SU-DHL-6 (cell line): Measurements from ENCODE around the gene INPP5E.

ENCODE experiments used
- H2AFZ ChIP-seq: fragments of 200-600 bp; sonication (generic); 2 replicates; pipeline ENCODE4 v1.6.1; 2014; ENCODE audit warnings: low read depth, mild to moderate bottlenecking, moderate library complexity, mixed read lengths, antibody characterized with exemption, low read length; ENCODE audit not compliant: severe bottlenecking
- H3F3A ChIP-seq: fragments of 200-600 bp; shearing (Covaris generic); 2 replicates; pipeline ENCODE4 v1.6.0; 2016; ENCODE audit warnings: antibody characterized with exemption, mild to moderate bottlenecking; ENCODE audit not compliant: insufficient read depth
- H3K27ac ChIP-seq: fragments of 200-600 bp; sonication (generic); 2 replicates; pipeline ENCODE4 v1.5.1; 2016; ENCODE audit warnings: low read depth, mild to moderate bottlenecking, low read length, moderate library complexity, mixed read lengths
- H3K27me3 ChIP-seq: fragments of 200-600 bp; sonication (generic), shearing (Covaris generic); 2 replicates; pipeline ENCODE4 v1.6.0; 2014; ENCODE audit warnings: mild to moderate bottlenecking, low read length
- H3K36me3 ChIP-seq: fragments of 200-600 bp; sonication (generic); 2 replicates; pipeline ENCODE4 v1.6.1; 2014; ENCODE audit warnings: mild to moderate bottlenecking, low read length, mixed read lengths
- H3K4me2 ChIP-seq: fragments of 300-600, 200-600 bp; shearing (Covaris generic), sonication (generic); 2 replicates; pipeline ENCODE4 v1.6.0; 2014; ENCODE audit warnings: low read length, low read depth, mild to moderate bottlenecking; ENCODE audit not compliant: poor library complexity, severe bottlenecking
- H3K4me3 ChIP-seq: fragments of 200-600 bp; sonication (generic); 2 replicates; pipeline ENCODE4 v1.5.1; 2014; ENCODE audit warnings: antibody characterized with exemption, low read length, mild to moderate bottlenecking, mixed read lengths; ENCODE audit not compliant: insufficient read depth, poor library complexity, severe bottlenecking
- H3K79me2 ChIP-seq: fragments of 200-600 bp; sonication (generic); 2 replicates; pipeline ENCODE4 v1.6.1; 2014; ENCODE audit warnings: mild to moderate bottlenecking, low read length, moderate library complexity; ENCODE audit not compliant: insufficient read depth
- H3K9ac ChIP-seq: fragments of 200-600 bp; sonication (generic); 2 replicates; pipeline ENCODE4 v1.7.0; 2014; ENCODE audit warnings: mild to moderate bottlenecking, low read length
- H3K9me2 ChIP-seq: fragments of 200-600 bp; sonication (generic); replicated peaks from 2 replicates; pipeline ENCODE4 v1.6.1; 2014; ENCODE audit warnings: low read length; ENCODE audit not compliant: insufficient read depth
- H3K9me3 ChIP-seq: fragments of 200-600 bp; sonication (generic); 2 replicates; pipeline ENCODE4 v1.6.1; 2014; ENCODE audit warnings: low read length, mixed read lengths; ENCODE audit not compliant: insufficient read depth
- H4K20me1 ChIP-seq: fragments of 200-600 bp; sonication (generic); 2 replicates; pipeline ENCODE4 v1.6.1; 2014; ENCODE audit warnings: low read depth, mild to moderate bottlenecking, antibody characterized with exemption, low read length, moderate library complexity, mixed read lengths
- EZH2phosphoT487 ChIP-seq: fragments of 200-600 bp; sonication (generic), shearing (Covaris generic); conservative IDR thresholded peaks from 2 replicates; pipeline ENCODE4 v1.6.1; 2018; ENCODE audit warnings: mild to moderate bottlenecking, antibody characterized with exemption, low read length, moderate library complexity, mixed read lengths
- TF ChIP-seq, protein P1 (sequence below): fragments of 200-600 bp; sonication (generic); IDR thresholded peaks from one replicate; pipeline ENCODE4 v1.5.1; 2017; ENCODE audit warnings: antibody characterized with exemption, mild to moderate bottlenecking, low read length, moderate library complexity; ENCODE audit not compliant: insufficient read depth, poor library complexity, severe bottlenecking

INPP5E gene

DNA sequence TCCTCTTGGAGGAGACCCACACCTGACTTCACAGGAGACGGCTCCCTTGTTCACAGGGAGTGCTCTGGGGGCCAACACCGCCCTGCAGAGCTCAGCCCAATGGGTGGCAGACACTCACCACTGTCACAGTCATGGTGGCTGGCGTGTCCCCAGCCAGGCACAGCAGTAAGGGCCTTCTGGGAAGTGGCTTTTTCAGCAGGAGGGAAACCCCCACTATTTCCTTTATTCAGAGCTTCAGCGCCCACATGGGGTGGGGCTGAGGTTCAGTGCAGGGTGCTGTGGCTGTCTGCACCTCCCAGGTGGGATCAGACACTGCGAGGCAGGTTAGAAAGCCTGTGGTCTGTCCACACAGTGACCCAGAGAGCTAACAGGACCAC lies 36.1 kb downstream of the INPP5E start:
- peaks cover 11% of the 10 kb centered on the region; the same call in 1 of the 2 replicates for H3F3A ChIP-seq
- H3K27me3 ChIP-seq, result no peaks in the 10 kb centered on the region
- no peak overlapping the region for H3K27ac ChIP-seq
- no peak overlapping the region for H3K4me2 ChIP-seq
- H3K9me3 ChIP-seq, result no peaks in the 10 kb centered on the region
- H2AFZ ChIP-seq, result no peak overlapping the region
- no peaks in the 10 kb centered on the region for H3K9me2 ChIP-seq
- H3K36me3 ChIP-seq, result peaks cover 3% of the 10 kb centered on the region; the same call in 1 of the 2 replicates
- H3K9ac ChIP-seq, result no peak overlapping the region
- no peak overlapping the region for H3K4me3 ChIP-seq
- TF ChIP-seq, protein P1, sequence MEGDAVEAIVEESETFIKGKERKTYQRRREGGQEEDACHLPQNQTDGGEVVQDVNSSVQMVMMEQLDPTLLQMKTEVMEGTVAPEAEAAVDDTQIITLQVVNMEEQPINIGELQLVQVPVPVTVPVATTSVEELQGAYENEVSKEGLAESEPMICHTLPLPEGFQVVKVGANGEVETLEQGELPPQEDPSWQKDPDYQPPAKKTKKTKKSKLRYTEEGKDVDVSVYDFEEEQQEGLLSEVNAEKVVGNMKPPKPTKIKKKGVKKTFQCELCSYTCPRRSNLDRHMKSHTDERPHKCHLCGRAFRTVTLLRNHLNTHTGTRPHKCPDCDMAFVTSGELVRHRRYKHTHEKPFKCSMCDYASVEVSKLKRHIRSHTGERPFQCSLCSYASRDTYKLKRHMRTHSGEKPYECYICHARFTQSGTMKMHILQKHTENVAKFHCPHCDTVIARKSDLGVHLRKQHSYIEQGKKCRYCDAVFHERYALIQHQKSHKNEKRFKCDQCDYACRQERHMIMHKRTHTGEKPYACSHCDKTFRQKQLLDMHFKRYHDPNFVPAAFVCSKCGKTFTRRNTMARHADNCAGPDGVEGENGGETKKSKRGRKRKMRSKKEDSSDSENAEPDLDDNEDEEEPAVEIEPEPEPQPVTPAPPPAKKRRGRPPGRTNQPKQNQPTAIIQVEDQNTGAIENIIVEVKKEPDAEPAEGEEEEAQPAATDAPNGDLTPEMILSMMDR, result no peak
- no peak for TF ChIP-seq EZH2phosphoT487
- H4K20me1 ChIP-seq, result no peaks in the 10 kb centered on the region; the same call in 1 of the 2 replicates
- H3K79me2 ChIP-seq, result peaks cover 15% of the 10 kb centered on the region

DNA sequence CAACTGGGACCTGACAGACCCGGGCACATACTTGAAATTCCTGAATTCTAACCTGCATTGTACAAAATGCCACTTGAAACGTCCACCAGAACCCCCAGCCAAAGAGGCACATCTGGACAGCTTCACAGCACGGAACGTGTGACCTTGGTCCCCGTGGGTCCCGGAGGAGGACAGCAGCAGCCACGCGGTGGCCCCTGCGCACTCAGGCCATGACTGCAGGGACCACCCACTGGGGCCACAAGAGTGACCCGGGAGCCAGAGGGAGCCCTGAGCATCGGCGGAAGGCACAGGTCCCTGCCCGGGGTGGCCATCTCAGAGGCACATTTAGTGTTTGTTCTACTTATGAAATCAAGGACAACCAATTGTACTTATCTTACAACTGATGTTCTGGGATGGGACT lies 37.6 kb downstream of the INPP5E start:
- Histone ChIP-seq H3K4me2 (no peak overlapping the region), H3K36me3 (peaks cover 3% of the 10 kb centered on the region; the same call in 1 of the 2 replicates), H3K9ac (no peak overlapping the region), H4K20me1 (no peaks in the 10 kb centered on the region; the same call in 1 of the 2 replicates), H3K27ac (no peak overlapping the region), H3K79me2 (peaks cover 22% of the 10 kb centered on the region), H3K9me3 (no peaks in the 10 kb centered on the region), H3K27me3 (no peaks in the 10 kb centered on the region), H2AFZ (no peak overlapping the region), H3F3A (peaks cover 11% of the 10 kb centered on the region; the same call in 1 of the 2 replicates), H3K9me2 (no peaks in the 10 kb centered on the region), H3K4me3 (no peak overlapping the region)
- TF ChIP-seq EZH2phosphoT487, result no peak
- TF ChIP-seq, protein P1, result no peak

DNA sequence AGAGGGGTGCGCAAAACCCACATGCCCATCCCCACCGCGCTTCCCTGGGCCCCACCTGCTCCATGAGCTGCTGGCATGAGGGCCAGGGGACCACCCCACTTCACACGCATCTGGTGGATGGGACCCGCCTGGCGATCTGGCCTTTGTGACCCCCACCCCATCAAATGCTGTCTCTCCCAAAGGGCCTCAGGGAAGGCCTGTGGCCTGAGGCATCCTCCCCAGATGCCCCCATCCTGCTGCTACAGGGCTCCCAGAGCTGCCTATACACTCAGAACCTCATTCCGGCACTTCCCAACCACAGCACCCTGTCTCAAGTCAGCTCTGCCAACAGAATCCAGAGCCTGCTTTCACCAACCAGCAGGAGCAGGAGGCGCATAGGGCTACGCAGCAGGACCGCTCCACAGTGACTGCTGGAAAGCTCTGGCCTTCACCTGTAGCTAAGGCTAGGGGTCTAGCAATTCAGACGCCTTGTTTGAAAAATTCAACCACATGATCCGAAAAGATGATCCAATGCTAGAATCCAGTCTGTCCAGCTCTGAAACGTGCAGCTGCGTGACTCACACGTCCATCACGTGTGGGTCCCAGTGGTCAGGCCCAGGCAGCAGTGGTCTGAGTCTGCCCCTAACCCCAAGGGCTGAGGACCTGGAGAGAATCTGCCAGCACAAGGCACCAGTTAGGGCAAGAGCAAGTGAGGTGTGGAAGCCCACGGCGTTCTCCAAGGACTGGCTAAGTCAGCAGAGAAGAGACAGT lies 38.3 kb downstream of the INPP5E start:
- no peak overlapping the region for H3K4me2 ChIP-seq
- no peak overlapping the region for H2AFZ ChIP-seq
- H3K79me2 ChIP-seq, result peaks cover 22% of the 10 kb centered on the region
- H3K9ac ChIP-seq, result no peak overlapping the region
- no peak overlapping the region for H3K27ac ChIP-seq
- H3K9me2 ChIP-seq, result no peaks in the 10 kb centered on the region
- H4K20me1 ChIP-seq, result no peaks in the 10 kb centered on the region; the same call in 1 of the 2 replicates
- H3K27me3 ChIP-seq, result no peaks in the 10 kb centered on the region
- H3F3A ChIP-seq, result peaks cover 11% of the 10 kb centered on the region; the same call in 1 of the 2 replicates
- TF ChIP-seq EZH2phosphoT487, result no peak
- no peak overlapping the region for H3K4me3 ChIP-seq
- H3K9me3 ChIP-seq, result no peaks in the 10 kb centered on the region
- H3K36me3 ChIP-seq, result 0 out of 2 replicates have a peak, but pooled peaks cover 3% of the 10 kb centered on the region
